SK-N-SH (cell line): Measurements from ENCODE around the gene VSIG10L2. TPM values are rescaled to one million over a fixed set of nuclear protein-coding genes. Genes with fewer than 3 reads are reported as not detected.

Experiments
- CTCF ChIA-PET: fragments of 300-600, 350-600 bp; formaldehyde crosslinking; extraction: SDS; loops from one replicate; lab custom pipeline; 2021; lab: Yijun Ruan, JAX
- POLR2A ChIA-PET: fragments of 350-600 bp; sonication (Branson Sonifier 250); formaldehyde crosslinking; extraction: SDS; loops from one replicate; lab custom pipeline; 2020; ENCODE audit warnings: antibody characterized with exemption, inconsistent platforms; lab: Yijun Ruan, JAX
- DNase-seq: peaks from one replicate; pipeline ENCODE4 v3.0.0; 2012
- H2AFZ ChIP-seq: fragments of 200-600 bp; sonication (generic); 2 replicates; pipeline ENCODE4 v1.8.1; 2016; ENCODE audit warnings: antibody characterized with exemption, mild to moderate bottlenecking, low read depth
- H3F3A ChIP-seq: fragments of 200-600 bp; sonication (generic); replicated peaks from 2 replicates; pipeline ENCODE3; 2016; ENCODE audit warnings: antibody characterized with exemption, mild to moderate bottlenecking; ENCODE audit not compliant: insufficient read depth
- H3K27ac ChIP-seq, 2 experiments: fragments of 200-500 bp in 1 of 2; fragments of 200-600 bp in 1 of 2; sonication (Bioruptor generic) in 1 of 2; sonication (generic), shearing (Covaris generic) in 1 of 2; 2 replicates each; pipeline versions ENCODE4 v1.5.1 to v1.6.1; 2014 to 2016; ENCODE audit warnings: low read depth in 2 of 2, inconsistent platforms in 1 of 2, low read length in 1 of 2, mild to moderate bottlenecking in 1 of 2, mixed read lengths in 1 of 2
- H3K27me3 ChIP-seq: fragments of 200-600 bp; sonication (generic), shearing (Covaris generic); 2 replicates; pipeline ENCODE4 v1.6.1; 2016; ENCODE audit warnings: mixed run types; ENCODE audit not compliant: insufficient read depth
- H3K36me3 ChIP-seq, 2 experiments: fragments of 200-500 bp in 1 of 2; fragments of 200-600 bp in 1 of 2; sonication (Bioruptor generic) in 1 of 2; sonication (generic) in 1 of 2; replicated peaks in 1 of 2; 2 replicates each; pipeline versions ENCODE3 to v1.5.1; 2014 to 2016; ENCODE audit warnings: low read length in 1 of 2, mild to moderate bottlenecking in 1 of 2; ENCODE audit not compliant: insufficient read depth in 2 of 2, control insufficient read depth in 1 of 2
- H3K4me1 ChIP-seq, 2 experiments: fragments of 200-500 bp in 1 of 2; fragments of 200-600 bp in 1 of 2; sonication (Bioruptor generic) in 1 of 2; sonication (generic), shearing (Covaris generic) in 1 of 2; 2 replicates each; pipeline versions ENCODE4 v1.5.1 to v1.6.1; 2014 to 2016; ENCODE audit warnings: low read depth in 1 of 2, low read length in 1 of 2, mixed run types in 1 of 2; ENCODE audit not compliant: insufficient read depth in 2 of 2, control insufficient read depth in 1 of 2
- H3K4me2 ChIP-seq: fragments of 200-600 bp; sonication (generic), shearing (Covaris generic); 2 replicates; pipeline ENCODE4 v1.6.1; 2017; ENCODE audit warnings: mixed run types
- H3K4me3 ChIP-seq, 2 experiments: fragments of 200-500 bp in 1 of 2; fragments of 200-600 bp in 1 of 2; sonication (Bioruptor generic) in 1 of 2; sonication (generic), shearing (Covaris generic) in 1 of 2; 2 replicates each; pipeline versions ENCODE4 v1.5.1 to v1.8.1; 2014 to 2016; ENCODE audit warnings: low read depth in 2 of 2, inconsistent platforms in 1 of 2, low read length in 1 of 2, mild to moderate bottlenecking in 1 of 2, mixed read lengths in 1 of 2, moderate library complexity in 1 of 2
- H3K79me2 ChIP-seq: fragments of 200-600 bp; sonication (generic); 2 replicates; pipeline ENCODE4 v1.8.1; 2017; ENCODE audit warnings: mild to moderate bottlenecking; ENCODE audit not compliant: insufficient read depth
- H3K9ac ChIP-seq: fragments of 200-600 bp; sonication (generic); 2 replicates; pipeline ENCODE4 v1.6.1; 2017; ENCODE audit warnings: mixed run types
- H3K9me2 ChIP-seq: fragments of 200-600 bp; sonication (generic); 2 replicates; pipeline ENCODE4 v1.6.1; 2017; ENCODE audit warnings: mixed run types
- H3K9me3 ChIP-seq: fragments of 200-600 bp; sonication (generic); 2 replicates; pipeline ENCODE4 v1.6.1; 2017; ENCODE audit warnings: mixed run types, mild to moderate bottlenecking, moderate library complexity
- H4K20me1 ChIP-seq: fragments of 200-600 bp; sonication (generic); 2 replicates; pipeline ENCODE4 v1.6.1; 2017; ENCODE audit warnings: mild to moderate bottlenecking, mixed run types; ENCODE audit not compliant: insufficient read depth
- CHD2 ChIP-seq: fragments of 150-350 bp; IDR thresholded peaks from 2 replicates; pipeline ENCODE4 v1.6.1; 2018; ENCODE audit warnings: low read length; ENCODE audit not compliant: partially characterized antibody
- EP300 ChIP-seq, 2 experiments: IDR thresholded peaks; 2 replicates each; pipeline versions ENCODE4 v1.4.0 to v1.6.1; 2012; ENCODE audit warnings: borderline replicate concordance in 1 of 2, low read depth in 1 of 2, low read length in 1 of 2
- EZH2phosphoT487 ChIP-seq: fragments of 200-600 bp; sonication (generic); IDR thresholded peaks from 2 replicates; pipeline ENCODE4 v1.6.1; 2017; ENCODE audit warnings: low read depth, mixed run types, mild to moderate bottlenecking, antibody characterized with exemption, moderate library complexity, borderline replicate concordance
- FOSL2 ChIP-seq: IDR thresholded peaks from 2 replicates; pipeline ENCODE4 v1.4.0; 2012; ENCODE audit warnings: low read depth, mild to moderate bottlenecking, moderate library complexity, borderline replicate concordance
- FOXJ3 ChIP-seq: sonication (generic); formaldehyde crosslinking; IDR thresholded peaks from 2 replicates; pipeline ENCODE4 v1.5.1; 2020; ENCODE audit warnings: mild to moderate bottlenecking, missing genetic modification reagents
- GATA2 ChIP-seq: sonication (generic); formaldehyde crosslinking; IDR thresholded peaks from 2 replicates; pipeline ENCODE4 v1.5.0; 2020; ENCODE audit warnings: mild to moderate bottlenecking, missing genetic modification reagents
- JUND ChIP-seq: IDR thresholded peaks from 2 replicates; pipeline ENCODE4 v1.4.0; 2012
- MEF2A ChIP-seq: IDR thresholded peaks from 2 replicates; pipeline ENCODE4 v1.4.0; 2012; ENCODE audit warnings: low read depth, borderline replicate concordance
- MXI1 ChIP-seq: IDR thresholded peaks from 2 replicates; pipeline ENCODE4 v1.6.1; 2012; ENCODE audit warnings: mild to moderate bottlenecking, low read depth, low read length, improper control_type of control experiment
- RAD21 ChIP-seq: IDR thresholded peaks from 2 replicates; pipeline ENCODE4 v1.6.1; 2012; ENCODE audit warnings: mild to moderate bottlenecking, low read length
- RFX5 ChIP-seq: IDR thresholded peaks from 2 replicates; pipeline ENCODE4 v1.6.1; 2012; ENCODE audit warnings: mild to moderate bottlenecking, improper control_type of control experiment, low read length
- SIN3A ChIP-seq: IDR thresholded peaks from 2 replicates; pipeline ENCODE4 v1.6.1; 2012; ENCODE audit warnings: low read depth, mild to moderate bottlenecking, low read length, moderate library complexity, borderline replicate concordance
- TAF1 ChIP-seq: IDR thresholded peaks from 2 replicates; pipeline ENCODE4 v1.6.1; 2012; ENCODE audit warnings: low read depth, mild to moderate bottlenecking, low read length, moderate library complexity, borderline replicate concordance
- TCF12 ChIP-seq: IDR thresholded peaks from 2 replicates; pipeline ENCODE4 v1.4.0; 2012
- TEAD4 ChIP-seq: IDR thresholded peaks from 2 replicates; pipeline ENCODE4 v1.4.0; 2012; ENCODE audit warnings: mild to moderate bottlenecking, borderline replicate concordance; ENCODE audit not compliant: insufficient read depth
- WGBS: methylation state at CpG from one replicate; pipeline ENCODE4 v1.1.6; 2017; ENCODE audit warnings: low lambda C conversion rate; 5-methylcytosine and 5-hydroxymethylcytosine counted together
- polyA plus RNA-seq, 3 experiments: library from polyadenylated mRNA; depleted of rRNA; stranded (reverse); fragments of >200 nt; gene quantifications; 2 replicates each; pipeline ENCODE4 v1.2.3, GENCODE V29; 2012
- TF ChIP-seq, protein P1 (sequence below): IDR thresholded peaks from 2 replicates; pipeline ENCODE4; 2012
- TF ChIP-seq, protein P2 (sequence below): fragments of 150-350 bp; IDR thresholded peaks from 2 replicates; pipeline ENCODE4 v1.6.1; 2016; ENCODE audit warnings: mild to moderate bottlenecking, low read depth, low read length
- TF ChIP-seq, protein P3 (sequence below): IDR thresholded peaks from 2 replicates; pipeline ENCODE4 v1.4.0; 2012; ENCODE audit warnings: low read depth, borderline replicate concordance

The VSIG10L2 gene
- polyA plus RNA-seq, 1 of the 3 experiments (the other 2 are of a cell fraction) = 0.02 TPM

DNA sequence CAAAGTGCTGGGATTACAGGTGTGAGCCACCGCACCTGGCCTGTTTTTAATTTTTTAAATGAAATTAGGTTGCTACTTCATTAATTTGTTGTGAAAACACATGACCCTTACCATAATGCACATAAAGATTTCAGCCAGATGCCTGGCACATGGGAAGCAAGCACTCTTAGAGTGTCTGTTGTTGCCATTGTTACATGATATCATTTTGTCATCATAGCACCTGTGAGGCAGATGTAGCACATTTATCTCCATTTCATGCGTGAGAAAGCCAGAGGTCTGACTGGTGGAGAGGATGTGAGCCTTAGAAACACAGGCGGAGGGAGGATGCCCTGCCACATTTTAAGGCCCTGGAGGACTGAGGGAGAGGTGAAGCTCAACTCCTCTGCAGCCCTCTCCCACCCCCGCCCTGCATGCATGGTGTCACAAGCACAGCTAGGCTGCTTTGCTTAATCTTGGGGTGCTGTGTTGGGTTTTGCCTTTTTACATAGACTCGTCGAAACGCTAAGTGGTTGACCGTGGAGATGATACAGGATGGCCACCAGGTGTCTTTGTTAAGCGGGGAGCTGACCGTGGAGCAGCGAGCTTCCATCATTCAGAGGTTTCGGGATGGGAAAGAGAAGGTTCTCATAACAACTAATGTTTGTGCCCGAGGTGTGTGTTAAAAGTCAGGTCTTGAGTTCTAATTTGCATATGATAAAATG lies 27.6 kb upstream of the VSIG10L2 start:
- 69% methylated on average over 13 of the region's 13 CpGs for WGBS
- Histone ChIP-seq H3K4me1 (peaks cover 0 to 9% of the 10 kb centered on the region in 2 experiments; a peak in 1 of 4 replicates), H3K9me2 (no peaks in the 10 kb centered on the region), H3K4me2 (no peak overlapping the region), H3K79me2 (no peaks in the 10 kb centered on the region), H4K20me1 (no peaks in the 10 kb centered on the region), H3K27me3 (peaks cover 48% of the 10 kb centered on the region; the same call in 1 of the 2 replicates), H2AFZ (no peak overlapping the region), H3K4me3 (no peak overlapping the region), H3F3A (no peaks in the 10 kb centered on the region), H3K9me3 (no peaks in the 10 kb centered on the region), H3K36me3 (no peaks in the 10 kb centered on the region), H3K27ac (peak overlapping the region in 1 of 2 experiments; percentile 30; a peak in 2 of 4 replicates), H3K9ac (no peak overlapping the region)
- CTCF ChIA-PET = interaction anchor here (0.6 to 2.6 kb wide), 10 partner anchors 8 to 293 kb away, joined by 3 to 17 read pairs (median 4); partner anchors contain the start of genes DDX25, FAM118B and RPUSD4
- TF ChIP-seq, protein P1, sequence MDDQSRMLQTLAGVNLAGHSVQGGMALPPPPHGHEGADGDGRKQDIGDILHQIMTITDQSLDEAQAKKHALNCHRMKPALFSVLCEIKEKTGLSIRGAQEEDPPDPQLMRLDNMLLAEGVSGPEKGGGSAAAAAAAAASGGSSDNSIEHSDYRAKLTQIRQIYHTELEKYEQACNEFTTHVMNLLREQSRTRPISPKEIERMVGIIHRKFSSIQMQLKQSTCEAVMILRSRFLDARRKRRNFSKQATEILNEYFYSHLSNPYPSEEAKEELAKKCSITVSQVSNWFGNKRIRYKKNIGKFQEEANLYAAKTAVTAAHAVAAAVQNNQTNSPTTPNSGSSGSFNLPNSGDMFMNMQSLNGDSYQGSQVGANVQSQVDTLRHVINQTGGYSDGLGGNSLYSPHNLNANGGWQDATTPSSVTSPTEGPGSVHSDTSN = no peak
- no peak for TF ChIP-seq FOSL2
- peak; percentile 83; the same call in 1 of the 2 replicates for TF ChIP-seq MXI1
- no peak for TF ChIP-seq TAF1
- TF ChIP-seq EZH2phosphoT487 = no peak
- TF ChIP-seq SIN3A = no peak
- TF ChIP-seq, protein P2, sequence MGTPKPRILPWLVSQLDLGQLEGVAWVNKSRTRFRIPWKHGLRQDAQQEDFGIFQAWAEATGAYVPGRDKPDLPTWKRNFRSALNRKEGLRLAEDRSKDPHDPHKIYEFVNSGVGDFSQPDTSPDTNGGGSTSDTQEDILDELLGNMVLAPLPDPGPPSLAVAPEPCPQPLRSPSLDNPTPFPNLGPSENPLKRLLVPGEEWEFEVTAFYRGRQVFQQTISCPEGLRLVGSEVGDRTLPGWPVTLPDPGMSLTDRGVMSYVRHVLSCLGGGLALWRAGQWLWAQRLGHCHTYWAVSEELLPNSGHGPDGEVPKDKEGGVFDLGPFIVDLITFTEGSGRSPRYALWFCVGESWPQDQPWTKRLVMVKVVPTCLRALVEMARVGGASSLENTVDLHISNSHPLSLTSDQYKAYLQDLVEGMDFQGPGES = no peak
- TF ChIP-seq TCF12 = no peak
- TF ChIP-seq FOXJ3 (CRISPR knock-in tag) = peak; percentile 50; the same call in 1 of the 2 replicates
- peak; percentile 11; the same call in 1 of the 2 replicates for TF ChIP-seq RAD21
- no peak for TF ChIP-seq MEF2A
- TF ChIP-seq, protein P3, sequence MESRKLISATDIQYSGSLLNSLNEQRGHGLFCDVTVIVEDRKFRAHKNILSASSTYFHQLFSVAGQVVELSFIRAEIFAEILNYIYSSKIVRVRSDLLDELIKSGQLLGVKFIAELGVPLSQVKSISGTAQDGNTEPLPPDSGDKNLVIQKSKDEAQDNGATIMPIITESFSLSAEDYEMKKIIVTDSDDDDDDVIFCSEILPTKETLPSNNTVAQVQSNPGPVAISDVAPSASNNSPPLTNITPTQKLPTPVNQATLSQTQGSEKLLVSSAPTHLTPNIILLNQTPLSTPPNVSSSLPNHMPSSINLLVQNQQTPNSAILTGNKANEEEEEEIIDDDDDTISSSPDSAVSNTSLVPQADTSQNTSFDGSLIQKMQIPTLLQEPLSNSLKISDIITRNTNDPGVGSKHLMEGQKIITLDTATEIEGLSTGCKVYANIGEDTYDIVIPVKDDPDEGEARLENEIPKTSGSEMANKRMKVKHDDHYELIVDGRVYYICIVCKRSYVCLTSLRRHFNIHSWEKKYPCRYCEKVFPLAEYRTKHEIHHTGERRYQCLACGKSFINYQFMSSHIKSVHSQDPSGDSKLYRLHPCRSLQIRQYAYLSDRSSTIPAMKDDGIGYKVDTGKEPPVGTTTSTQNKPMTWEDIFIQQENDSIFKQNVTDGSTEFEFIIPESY = no peak
- TF ChIP-seq GATA2 (CRISPR knock-in tag) = no peak
- TF ChIP-seq TEAD4 = no peak
- no peak for TF ChIP-seq JUND
- TF ChIP-seq EP300 (IDR thresholded peaks at IDR 0.05; ENCODE audit: borderline replicate concordance in 1 of 2, low read depth in 1 of 2, low read length in 1 of 2) = no peak; a peak in 1 of 4 replicates
- TF ChIP-seq CHD2 = peak; percentile 18
- no peak for TF ChIP-seq RFX5
- peak; percentile 62 for DNase-seq
- POLR2A ChIA-PET = no interaction called here
